Gastroesophageal sphincter (tissue), 4 donors: ENCODE results near the gene CCDC73. TPM values are rescaled to one million over a fixed set of nuclear protein-coding genes. Genes with fewer than 3 reads are reported as not detected.
"Not testable (repeated sequence)": the region's sequence is repeated elsewhere in the genome, so short reads cannot be mapped to it uniquely, and the experiment has no call there.

Experiments
- ATAC-seq: fragments of 150-250 bp; one replicate; pipeline ENCODE4 v1.9.1; 2016; ENCODE audit warnings: mild to moderate bottlenecking, moderate library complexity
- H3K27ac ChIP-seq, 4 donors: fragments of 200-600 bp; sonication (generic) in 3 of 4; 1 replicate in 3 of 4; 2 replicates in 1 of 4; pipeline ENCODE4 v1.5.1; 2016 to 2019
- H3K27me3 ChIP-seq: fragments of 200-600 bp; sonication (generic); one replicate; pipeline ENCODE4 v1.5.1; 2019
- H3K36me3 ChIP-seq, 2 donors: fragments of 200-600 bp; sonication (generic); one replicate each; pipeline ENCODE4 v1.5.1; 2019; ENCODE audit warnings: control low read depth in 1 of 2
- H3K4me1 ChIP-seq, 3 donors: fragments of 200-600 bp; sonication (generic); 1 replicate in 2 of 3; 2 replicates in 1 of 3; pipeline ENCODE4 v1.5.1; 2016 to 2019; ENCODE audit warnings: control low read depth in 2 of 3
- H3K4me3 ChIP-seq, 2 donors: fragments of 200-600 bp; sonication (generic); one replicate each; pipeline ENCODE4 v1.5.1; 2019; ENCODE audit warnings: mild to moderate bottlenecking in 1 of 2, moderate library complexity in 1 of 2
- H3K9me3 ChIP-seq, 3 donors: fragments of 200-600 bp; sonication (generic); one replicate each; pipeline ENCODE4 v1.5.1; 2017 to 2019; ENCODE audit warnings: control low read depth in 2 of 3
- EP300 ChIP-seq: sonication (generic); formaldehyde crosslinking; IDR thresholded peaks from one replicate; pipeline ENCODE4 v1.6.1; 2017; ENCODE audit warnings: antibody characterized with exemption, mild to moderate bottlenecking
- POLR2A ChIP-seq, 2 donors: fragments of 450-650 bp; IDR thresholded peaks; one replicate each; pipeline ENCODE4 v1.6.1; 2017; ENCODE audit warnings: antibody characterized with exemption in 2 of 2, mild to moderate bottlenecking in 2 of 2, moderate library complexity in 1 of 2
- POLR2AphosphoS5 ChIP-seq: sonication (generic); formaldehyde crosslinking; IDR thresholded peaks from one replicate; pipeline ENCODE4 v1.6.1; 2017; ENCODE audit warnings: antibody characterized with exemption
- WGBS, 2 donors: methylation state at CpG; one replicate each; pipeline ENCODE4 v1.1.5; 2018; ENCODE audit warnings: low coverage in 1 of 2; 5-methylcytosine and 5-hydroxymethylcytosine counted together
- total RNA-seq, 4 donors: library from RNA; depleted of rRNA; stranded (reverse); fragments of >200 nt; gene quantifications; one replicate each; pipeline ENCODE4 v1.1.0, GENCODE V29; 2016
- TF ChIP-seq, protein P1 (sequence below), 4 experiments: fragments of 200-600 bp in 2 of 4; fragments of 450-650 bp in 2 of 4; sonication (generic) in 1 of 4; IDR thresholded peaks; one replicate each; pipeline ENCODE4 v1.5.1; 2017 to 2019; ENCODE audit warnings: antibody characterized with exemption in 4 of 4, mild to moderate bottlenecking in 2 of 4, moderate library complexity in 2 of 4

CCDC73 gene
- total RNA-seq, 4 donors from 2014 or later = not detected

DNA sequence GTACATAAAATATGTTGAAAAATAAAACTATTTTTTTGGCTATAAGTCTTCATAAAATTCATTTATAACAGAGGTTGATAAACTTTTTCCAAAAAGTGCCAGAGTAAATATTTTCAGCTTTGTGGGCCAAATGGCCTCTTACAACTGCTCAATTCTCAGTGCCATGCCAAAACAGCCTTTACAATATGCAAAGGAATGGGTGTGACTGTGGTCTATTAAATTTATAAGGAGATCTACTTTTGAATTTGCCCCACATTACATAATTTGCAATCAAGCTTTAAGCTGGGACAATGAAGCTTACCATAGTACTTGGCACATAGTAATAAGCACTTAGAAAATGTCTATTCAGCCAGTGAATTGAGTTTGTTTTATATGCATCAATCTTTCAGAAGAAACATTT, 188.2 kb downstream of the CCDC73 start:
- no peak for ATAC-seq
- Histone ChIP-seq H3K27ac (no peak overlapping the region), H3K9me3 (no peaks in the 10 kb centered on the region), H3K4me1 (peaks cover 0 to 9% (median 0%) of the 10 kb centered on the region in 3 donors), H3K27me3 (no peaks in the 10 kb centered on the region), H3K4me3 (no peak overlapping the region), H3K36me3 (peaks cover under 1 to 50% of the 10 kb centered on the region in 2 donors)
- no peak for TF ChIP-seq POLR2AphosphoS5

DNA sequence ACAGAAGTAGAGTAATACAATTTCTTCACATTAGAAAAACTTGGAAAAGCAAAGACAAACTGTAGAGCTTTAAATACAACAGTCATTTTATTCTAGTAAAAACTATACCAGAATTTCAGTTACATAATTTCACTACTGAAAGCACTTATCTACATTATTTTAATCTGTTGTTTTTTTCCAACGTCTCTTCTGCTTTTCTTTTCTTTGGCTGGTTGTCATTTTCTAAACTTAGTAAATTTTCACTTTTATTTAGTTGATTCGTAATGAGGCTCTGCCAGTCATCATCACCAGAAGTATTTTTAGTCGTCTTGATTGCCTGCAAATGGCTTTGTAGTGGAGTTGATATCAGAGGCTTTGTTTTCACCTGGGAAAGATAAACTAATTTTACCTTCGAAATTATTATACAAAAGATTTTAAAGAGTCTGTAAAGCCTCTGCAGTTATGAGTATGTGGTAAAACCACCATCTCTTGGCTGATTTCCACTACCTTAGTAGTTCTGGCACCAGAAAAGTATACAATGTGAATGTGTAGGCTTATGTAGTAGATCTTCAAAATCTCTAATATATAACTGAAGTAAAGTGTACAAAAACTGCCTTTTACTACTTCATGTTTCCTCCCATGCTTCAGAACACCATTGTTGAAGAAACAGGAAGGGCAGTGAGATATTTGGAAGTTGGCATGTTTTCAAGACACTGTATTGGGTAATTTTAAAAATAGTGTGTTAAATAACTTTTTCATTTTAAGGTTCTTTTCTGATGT, 191.6 kb downstream of the CCDC73 start:
- peaks cover 0 to 9% (median 0%) of the 10 kb centered on the region in 3 donors for H3K4me1 ChIP-seq
- H3K36me3 ChIP-seq = peaks cover 4 to 74% of the 10 kb centered on the region in 2 donors
- no peak for ATAC-seq
- no peaks in the 10 kb centered on the region for H3K9me3 ChIP-seq
- no peak overlapping the region for H3K4me3 ChIP-seq
- 17 to 40% methylated on average over 4 of the region's 4 CpGs for WGBS, 2 donors
- TF ChIP-seq EP300 (no peak), POLR2AphosphoS5 (no peak), POLR2A (IDR thresholded peaks at IDR 0.05) (no peak)
- TF ChIP-seq, protein P1, sequence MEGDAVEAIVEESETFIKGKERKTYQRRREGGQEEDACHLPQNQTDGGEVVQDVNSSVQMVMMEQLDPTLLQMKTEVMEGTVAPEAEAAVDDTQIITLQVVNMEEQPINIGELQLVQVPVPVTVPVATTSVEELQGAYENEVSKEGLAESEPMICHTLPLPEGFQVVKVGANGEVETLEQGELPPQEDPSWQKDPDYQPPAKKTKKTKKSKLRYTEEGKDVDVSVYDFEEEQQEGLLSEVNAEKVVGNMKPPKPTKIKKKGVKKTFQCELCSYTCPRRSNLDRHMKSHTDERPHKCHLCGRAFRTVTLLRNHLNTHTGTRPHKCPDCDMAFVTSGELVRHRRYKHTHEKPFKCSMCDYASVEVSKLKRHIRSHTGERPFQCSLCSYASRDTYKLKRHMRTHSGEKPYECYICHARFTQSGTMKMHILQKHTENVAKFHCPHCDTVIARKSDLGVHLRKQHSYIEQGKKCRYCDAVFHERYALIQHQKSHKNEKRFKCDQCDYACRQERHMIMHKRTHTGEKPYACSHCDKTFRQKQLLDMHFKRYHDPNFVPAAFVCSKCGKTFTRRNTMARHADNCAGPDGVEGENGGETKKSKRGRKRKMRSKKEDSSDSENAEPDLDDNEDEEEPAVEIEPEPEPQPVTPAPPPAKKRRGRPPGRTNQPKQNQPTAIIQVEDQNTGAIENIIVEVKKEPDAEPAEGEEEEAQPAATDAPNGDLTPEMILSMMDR (IDR thresholded peaks at IDR 0.05) = no peak
- H3K27me3 ChIP-seq = no peaks in the 10 kb centered on the region
- H3K27ac ChIP-seq = no peak overlapping the region

DNA sequence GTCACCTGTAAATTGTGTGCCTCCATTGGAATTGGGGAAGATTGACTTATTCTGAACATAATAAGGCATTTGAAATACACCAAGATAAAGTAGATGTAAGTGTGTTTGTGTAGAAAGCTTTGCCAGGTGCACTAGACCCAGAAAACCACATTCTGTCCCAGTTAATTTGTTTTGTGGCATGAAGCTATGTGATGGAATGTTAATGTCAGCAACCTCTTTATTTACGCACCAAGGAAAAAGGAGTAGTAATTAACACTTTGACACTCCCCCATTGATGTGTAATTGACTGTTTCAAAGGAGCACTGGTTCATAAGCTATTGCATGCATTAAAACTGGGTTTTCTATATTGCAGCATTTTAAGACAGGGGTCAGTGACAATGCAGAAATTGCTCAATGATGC, 196.5 kb downstream of the CCDC73 start:
- Histone ChIP-seq H3K27ac (no peak overlapping the region), H3K4me3 (no peak overlapping the region), H3K4me1 (peaks cover 0 to 5% (median 0%) of the 10 kb centered on the region in 3 donors), H3K27me3 (no peaks in the 10 kb centered on the region), H3K36me3 (peaks cover 10 to 91% of the 10 kb centered on the region in 2 donors), H3K9me3 (no peaks in the 10 kb centered on the region)
- WGBS, 2 donors = 82 to 100% methylated on average over 1 of the region's 1 CpG
- ATAC-seq = no peak
- TF ChIP-seq POLR2AphosphoS5 (no peak), EP300 (no peak), POLR2A (IDR thresholded peaks at IDR 0.05) (no peak)
- TF ChIP-seq, protein P1 (IDR thresholded peaks at IDR 0.05) = no peak

DNA sequence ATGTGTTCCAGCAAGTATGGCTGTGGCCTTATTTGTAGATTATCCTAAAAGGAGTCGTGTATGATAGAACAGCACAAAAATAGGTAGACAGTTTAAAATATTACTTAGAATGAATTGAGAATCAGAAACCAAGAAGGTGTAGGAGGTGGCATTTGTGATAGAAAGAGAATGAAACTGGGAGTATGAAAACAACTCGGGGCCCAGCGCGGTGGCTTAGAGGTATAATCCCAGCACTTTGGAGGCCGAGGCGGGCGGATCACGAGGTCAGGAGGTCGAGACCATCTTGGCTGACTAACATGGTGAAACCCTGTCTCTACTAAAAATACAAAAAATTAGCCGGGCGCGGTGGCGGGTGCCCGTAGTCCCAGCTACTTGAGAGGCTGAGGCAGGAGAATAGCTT, 198.3 kb downstream of the CCDC73 start:
- H3K27ac ChIP-seq, H3K27me3 ChIP-seq, H3K9me3 ChIP-seq, ATAC-seq, H3K4me1 ChIP-seq, H3K4me3 ChIP-seq: not testable (repeated sequence)
- H3K36me3 ChIP-seq = peaks cover 17 to 91% of the 10 kb centered on the region in 2 donors
- WGBS, 2 donors = 84 to 89% methylated on average over 4 to 9 of the region's 14 CpGs

DNA sequence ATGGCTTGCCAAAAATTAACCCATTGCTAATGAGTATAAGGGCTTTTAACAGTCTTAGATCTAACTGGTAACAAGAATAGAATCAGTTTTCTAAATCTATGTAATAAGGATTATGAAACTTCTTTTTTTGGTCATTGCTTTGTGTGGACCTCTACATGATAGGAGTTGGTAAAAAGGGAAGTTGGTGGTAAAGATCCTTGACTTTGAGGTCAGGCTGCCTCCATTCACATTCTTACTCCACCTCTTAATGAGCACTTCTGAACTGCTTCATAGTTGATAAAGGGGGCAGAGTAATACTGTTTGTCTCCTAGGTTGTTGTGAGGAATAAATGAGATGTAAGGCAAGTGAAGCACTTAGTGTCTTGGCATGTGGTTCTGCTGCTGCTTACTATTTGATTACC, 200.2 kb downstream of the CCDC73 start:
- no peaks in the 10 kb centered on the region for H3K27me3 ChIP-seq
- no peak for ATAC-seq
- no peaks in the 10 kb centered on the region for H3K4me1 ChIP-seq
- H3K36me3 ChIP-seq = peaks cover 20 to 100% of the 10 kb centered on the region in 2 donors
- H3K9me3 ChIP-seq = no peaks in the 10 kb centered on the region
- H3K4me3 ChIP-seq = no peak overlapping the region
- no peak overlapping the region for H3K27ac ChIP-seq
- no peak for TF ChIP-seq EP300
- no peak for TF ChIP-seq POLR2AphosphoS5
- TF ChIP-seq, protein P1 (IDR thresholded peaks at IDR 0.05) = no peak
- TF ChIP-seq POLR2A (IDR thresholded peaks at IDR 0.05) = no peak

DNA sequence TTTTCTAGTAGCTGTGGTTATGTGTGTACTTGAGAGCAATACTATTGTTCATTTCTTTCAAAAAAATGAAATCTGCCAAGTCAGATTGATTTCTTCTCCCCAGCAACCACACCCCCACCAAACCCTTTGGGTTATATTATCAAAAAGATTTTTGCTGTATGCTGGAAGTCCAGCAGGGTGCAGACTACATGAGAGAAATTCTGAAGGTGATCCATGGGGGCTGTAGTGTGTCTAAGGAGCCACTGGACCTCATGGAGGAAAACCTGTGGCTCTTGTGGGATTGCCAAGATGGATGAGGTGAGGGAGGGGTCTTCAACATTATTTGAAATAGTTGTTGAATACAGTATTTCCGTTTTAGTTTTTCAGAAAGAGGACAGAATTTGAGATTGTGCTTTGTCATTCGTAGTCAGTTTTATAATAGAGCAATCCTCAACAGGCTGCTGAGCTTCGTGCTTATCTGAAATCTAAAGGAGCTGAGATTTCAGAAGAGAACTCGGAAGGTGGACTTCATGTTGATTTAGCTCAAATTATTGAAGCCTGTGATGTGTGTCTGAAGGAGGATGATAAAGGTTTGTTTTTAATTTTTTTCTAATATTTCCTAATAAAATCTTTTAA, 207.8 kb downstream of the CCDC73 start:
- peaks cover 6 to 28% (median 9%) of the 10 kb centered on the region in 3 donors for H3K4me1 ChIP-seq
- ATAC-seq = no peak
- H3K27me3 ChIP-seq = no peaks in the 10 kb centered on the region
- H3K27ac ChIP-seq = no peak overlapping the region
- H3K36me3 ChIP-seq = peaks cover 9 to 38% of the 10 kb centered on the region in 2 donors
- no peak overlapping the region for H3K4me3 ChIP-seq
- WGBS, 2 donors = 72 to 73% methylated on average over 4 of the region's 4 CpGs
- TF ChIP-seq POLR2AphosphoS5 = no peak
- no peak for TF ChIP-seq EP300
- TF ChIP-seq POLR2A (IDR thresholded peaks at IDR 0.05) = no peak
- TF ChIP-seq, protein P1 (IDR thresholded peaks at IDR 0.05) = no peak
- no peaks in the 10 kb centered on the region for H3K9me3 ChIP-seq
